ENCODE data around the gene MTG2. TPM values are rescaled to one million over a fixed set of nuclear protein-coding genes. Genes with fewer than 3 reads are reported as not detected.

MTG2 gene
- total and polyA plus RNA-seq, 2 of the 13 experiments (the other 11 are each of a cell fraction or from before 2014, with no cell fraction given), result 20.4 to 37.8 TPM

- TF ChIP-seq ZNF44 (CRISPR knock-in tag; IDR thresholded peaks at IDR 0.05) (peak; percentile 74; the same call in 1 of the 2 replicates), CBX1 (IDR thresholded peaks at IDR 0.05; ENCODE audit: low read depth) (no peak), ZNF274 (CRISPR knock-in tag; IDR thresholded peaks at IDR 0.05) (peak; percentile 23; the same call in 1 of the 2 replicates), ZFP41 (CRISPR knock-in tag; IDR thresholded peaks at IDR 0.05; ENCODE audit: borderline replicate concordance) (0 out of 2 replicates have a peak, but pooled peaks have one; percentile 22), ERF (CRISPR knock-in tag; IDR thresholded peaks at IDR 0.05) (no peak; the same call in none of the 2 replicates), ZNF101 (CRISPR knock-in tag; IDR thresholded peaks at IDR 0.05; ENCODE audit: borderline replicate concordance, low read depth) (no peak), ZNF362 (CRISPR knock-in tag; IDR thresholded peaks at IDR 0.05; ENCODE audit: borderline replicate concordance) (no peak), NFYB (CRISPR knock-in tag; IDR thresholded peaks at IDR 0.05) (0 out of 2 replicates have a peak, but pooled peaks have one; percentile 10), TFDP2 (CRISPR knock-in tag; IDR thresholded peaks at IDR 0.05) (no peak), EED (CRISPR knock-in tag; IDR thresholded peaks at IDR 0.05) (peak; percentile 91), ZNF318 (CRISPR knock-in tag; IDR thresholded peaks at IDR 0.05) (0 out of 2 replicates have a peak, but pooled peaks have one; percentile 19), ZNF441 (CRISPR knock-in tag; IDR thresholded peaks at IDR 0.05; ENCODE audit: borderline replicate concordance) (0 out of 2 replicates have a peak, but pooled peaks have one; percentile 25), TFAP4 (IDR thresholded peaks at IDR 0.05; ENCODE audit: borderline replicate concordance, low read depth) (peak; percentile 58; the same call in 1 of the 2 replicates), ZNF331 (CRISPR knock-in tag; IDR thresholded peaks at IDR 0.05) (peak; percentile 48; the same call in 1 of the 2 replicates), TBX2 (CRISPR knock-in tag; IDR thresholded peaks at IDR 0.05; ENCODE audit: borderline replicate concordance) (peak; percentile 54; the same call in 1 of the 2 replicates), POLR2A (IDR thresholded peaks at IDR 0.05; ENCODE audit: insufficient read depth in 1 of 2, low read depth in 2 of 2, low read length in 2 of 2) (no peak), MZF1 (CRISPR knock-in tag; IDR thresholded peaks at IDR 0.05; ENCODE audit: borderline replicate concordance) (0 out of 2 replicates have a peak, but pooled peaks have one; percentile 77), ZFP36L2 (CRISPR knock-in tag; IDR thresholded peaks at IDR 0.05) (no peak)
Measured at GRCh38 chr20:62239278-62239879, 56.6 kb downstream of the MTG2 start (continued).

Measured in HepG2 (cell line).